K562 (cell line): Measurements from ENCODE around the gene ADAMTS7. TPM values are rescaled to one million over a fixed set of nuclear protein-coding genes. Genes with fewer than 3 reads are reported as not detected.

ENCODE experiments used
- ATAC-seq: fragments of 200-7000 bp; cut with Tn5 transposase; 3 replicates; pipeline ENCODE4 v1.9.1; 2020; ENCODE audit warnings: moderate library complexity
- BruUV-seq: library from RNA; stranded (reverse); fragments of 400-500 nt; replicated peaks from 2 replicates; lab custom pipeline; 2021; lab: Mats Ljungman, UMichigan
- CTCF ChIA-PET: fragments of 300-600 bp; formaldehyde crosslinking; extraction: SDS; loops from one replicate; lab custom pipeline; 2021; ENCODE audit warnings: low intra/inter-chr PET ratio; lab: Yijun Ruan, JAX
- POLR2A ChIA-PET: fragments of 300-600, 350-650 bp; sonication (Branson Sonifier 250); formaldehyde crosslinking; extraction: SDS; loops from one replicate; lab custom pipeline; 2021; ENCODE audit warnings: antibody characterized with exemption, inconsistent platforms; lab: Yijun Ruan, JAX
- DNase-seq, 4 experiments: peaks; one replicate each; pipeline versions ENCODE4 v3.0.0 to v3.0.0-alpha.2; 2011 to 2018; ENCODE audit warnings: low spot score in 3 of 4, mixed read lengths in 3 of 4; ENCODE audit errors: extremely low read depth in 1 of 4
- FAIRE-seq: peaks from 2 replicates; lab custom pipeline; 2011; peaks lifted over from hg19 to GRCh38; lab: Jason Lieb, UNC
- H2AFZ ChIP-seq: 2 replicates; pipeline ENCODE4 v1.6.0; 2011; ENCODE audit warnings: low read depth, low read length, control low read depth, inconsistent platforms
- H3K27ac ChIP-seq: fragments of 200-600 bp; 3 replicates; pipeline ENCODE4 v1.8.0; 2011; ENCODE audit warnings: low read depth, mild to moderate bottlenecking, control low read depth, inconsistent platforms, low read length, moderate library complexity, mixed read lengths; ENCODE audit errors: extremely low read depth
- H3K27me3 ChIP-seq, 2 experiments: fragments of 300-600 bp in 1 of 2; 2 replicates in 1 of 2; 3 replicates in 1 of 2; pipeline versions ENCODE4 v1.6.0 to v1.8.0; 2011; ENCODE audit warnings: inconsistent platforms in 2 of 2, low read length in 2 of 2, mild to moderate bottlenecking in 1 of 2, mixed read lengths in 1 of 2, moderate library complexity in 1 of 2; ENCODE audit not compliant: control insufficient read depth in 2 of 2, insufficient read depth in 2 of 2
- H3K36me3 ChIP-seq: fragments of 300-600 bp; 3 replicates; pipeline ENCODE4 v1.8.0; 2011; ENCODE audit warnings: mild to moderate bottlenecking, low read length, inconsistent platforms; ENCODE audit not compliant: control insufficient read depth, insufficient read depth
- H3K4me1 ChIP-seq, 2 experiments: fragments of 200-600 bp in 1 of 2; replicated peaks in 1 of 2; 2 replicates in 1 of 2; 3 replicates in 1 of 2; pipeline versions ENCODE4 v1.5.1 to v1.8.0; 2011; ENCODE audit warnings: inconsistent platforms in 2 of 2, low read length in 2 of 2, mild to moderate bottlenecking in 1 of 2, mixed read lengths in 1 of 2, moderate library complexity in 1 of 2; ENCODE audit not compliant: control insufficient read depth in 2 of 2, insufficient read depth in 2 of 2
- H3K4me2 ChIP-seq: 2 replicates; pipeline ENCODE4 v1.6.1; 2011; ENCODE audit warnings: low read length, control low read depth, inconsistent platforms, mixed read lengths; ENCODE audit not compliant: insufficient read depth
- H3K4me3 ChIP-seq: fragments of 200-600 bp; sonication (generic), shearing (Covaris generic); 2 replicates; pipeline ENCODE4 v1.5.1; 2016; ENCODE audit warnings: control low read depth, inconsistent platforms
- H3K79me2 ChIP-seq: fragments of 200-600 bp; 3 replicates; pipeline ENCODE4 v1.8.0; 2011; ENCODE audit warnings: low read length, inconsistent platforms; ENCODE audit not compliant: control insufficient read depth, insufficient read depth
- H3K9ac ChIP-seq, 2 experiments: 2 replicates each; pipeline versions ENCODE4 v1.6.0 to v1.6.1; 2011; ENCODE audit warnings: low read depth in 2 of 2, low read length in 2 of 2, control low read depth in 1 of 2, inconsistent platforms in 1 of 2, mild to moderate bottlenecking in 1 of 2, mixed read lengths in 1 of 2; ENCODE audit not compliant: insufficient read depth in 1 of 2
- H3K9me1 ChIP-seq: one replicate; pipeline ENCODE4 v1.6.0; 2011; ENCODE audit warnings: inconsistent platforms, mild to moderate bottlenecking, low read length, moderate library complexity; ENCODE audit not compliant: control insufficient read depth, insufficient read depth
- H3K9me3 ChIP-seq: replicated peaks from 2 replicates; pipeline ENCODE4 v1.5.1; 2011; ENCODE audit warnings: low read depth, low read length, inconsistent platforms; ENCODE audit not compliant: control insufficient read depth, insufficient read depth
- H4K20me1 ChIP-seq: replicated peaks from 2 replicates; pipeline ENCODE4 v1.6.1; 2011; ENCODE audit warnings: low read length, inconsistent platforms, mixed read lengths; ENCODE audit not compliant: control insufficient read depth, insufficient read depth
- CHD2 ChIP-seq: IDR thresholded peaks from 2 replicates; pipeline ENCODE4 v1.6.1; 2011; ENCODE audit warnings: low read depth, low read length
- L3MBTL2 ChIP-seq: fragments of 450-650 bp; IDR thresholded peaks from 2 replicates; pipeline ENCODE4 v1.6.1; 2016; ENCODE audit warnings: mild to moderate bottlenecking, moderate library complexity
- MAZ ChIP-seq, 2 experiments: fragments of 450-650 bp in 1 of 2; sonication (generic) in 1 of 2; formaldehyde crosslinking; IDR thresholded peaks in 1 of 2; conservative IDR thresholded peaks in 1 of 2; 2 replicates each; pipeline versions ENCODE4 v1.4.0 to v1.5.0; 2020; ENCODE audit warnings: mild to moderate bottlenecking in 1 of 2, missing genetic modification reagents in 1 of 2
- NR2C1 ChIP-seq, 2 experiments: fragments of 450-650 bp; IDR thresholded peaks; 2 replicates each; pipeline ENCODE4 v1.6.1; 2017; ENCODE audit warnings: mild to moderate bottlenecking in 2 of 2, antibody characterized with exemption in 1 of 2, inconsistent platforms in 1 of 2, missing compliant biosample characterization in 1 of 2, missing genetic modification characterization in 1 of 2
- POLR3A ChIP-seq: IDR thresholded peaks from 2 replicates; pipeline ENCODE4 v1.6.1; 2011; ENCODE audit warnings: borderline replicate concordance, mild to moderate bottlenecking, moderate library complexity; ENCODE audit not compliant: insufficient read length, insufficient read depth; ENCODE audit errors: extremely low read depth
- RBFOX2 ChIP-seq: fragments of 200-400 bp; formaldehyde crosslinking; IDR thresholded peaks from 2 replicates; pipeline ENCODE4 v1.6.1; 2017; ENCODE audit warnings: low read depth, mild to moderate bottlenecking, low read length, moderate library complexity
- SREBF2 ChIP-seq: sonication (generic); formaldehyde crosslinking; IDR thresholded peaks from 2 replicates; pipeline ENCODE4 v1.4.0; 2020; ENCODE audit warnings: mild to moderate bottlenecking, missing genetic modification reagents
- WHSC1 ChIP-seq: IDR thresholded peaks from one replicate; pipeline ENCODE4 v1.6.1; 2012; ENCODE audit warnings: low read length, control low read depth, inconsistent platforms
- ZHX1 ChIP-seq: fragments of 150-350 bp; conservative IDR thresholded peaks from 2 replicates; pipeline ENCODE4 v1.6.1; 2014; ENCODE audit warnings: low read length
- ZNF24 ChIP-seq: fragments of 450-650 bp; IDR thresholded peaks from 2 replicates; pipeline ENCODE4 v1.6.1; 2016
- ZNF354B ChIP-seq: fragments of 250-450 bp; sonication (Bioruptor Pico); IDR thresholded peaks from 2 replicates; pipeline ENCODE4 v1.4.0; 2020
- WGBS: fragments of 100-300 bp; shearing (Covaris generic); methylation state at CpG from one replicate; pipeline ENCODE4 v1.1.6; 2016; ENCODE audit warnings: low coverage, mixed read lengths; ENCODE audit not compliant: insufficient coverage; ENCODE audit errors: missing lambda C conversion rate; 5-methylcytosine and 5-hydroxymethylcytosine counted together
- in situ Hi-C: fragments of 300-500 bp; cut with MboI; formaldehyde crosslinking; loops from 4 replicates; pipeline ENCODE4 v1.15.0; 2018; ENCODE audit warnings: inconsistent platforms, mixed read lengths
- intact Hi-C: fragments of 100-400 bp; cut with micrococcal nuclease; formaldehyde crosslinking; loops from 2 replicates; pipeline ENCODE4 v1.14.2; 2022
- polyA plus RNA-seq, 8 experiments: library from polyadenylated mRNA; depleted of rRNA in 4 of 8; stranded (reverse) in 5 of 8; unstranded in 3 of 8; fragments of >200 nt; fragmentation: Nextera tagmentation in 2 of 8; fragmentation: Illumina TruSeq in 1 of 8; extraction: Ambion mirVana in 2 of 8; extraction: Trizol in 1 of 8; gene quantifications; 2 replicates each; pipeline versions ENCODE4 v1.2.1 to v1.2.3, GENCODE V29; 2011 to 2014; ENCODE audit warnings: inconsistent platforms in 1 of 8, missing spikeins in 1 of 8
- total RNA-seq, 7 experiments: library from RNA; depleted of rRNA in 6 of 7; stranded (reverse); fragments of >200 nt in 6 of 7; fragmentation: Illumina TruSeq in 2 of 7; extraction: Trizol in 2 of 7; gene quantifications; 2 replicates each; pipeline versions ENCODE4 v1.2.1 to v1.2.3, GENCODE V29; 2011 to 2021; ENCODE audit warnings: low replicate concordance in 1 of 7
- TF ChIP-seq, protein P1 (sequence below): conservative IDR thresholded peaks from 2 replicates; pipeline ENCODE4 v1.6.1; 2011; ENCODE audit warnings: low read depth, mild to moderate bottlenecking, low read length; ENCODE audit not compliant: control insufficient read depth

Gene ADAMTS7
- total and polyA plus RNA-seq, 9 of the 15 experiments (the other 6 are each of a cell fraction or from before 2014, with no cell fraction given) = 0.05 to 0.07 TPM; not detected in 7

DNA sequence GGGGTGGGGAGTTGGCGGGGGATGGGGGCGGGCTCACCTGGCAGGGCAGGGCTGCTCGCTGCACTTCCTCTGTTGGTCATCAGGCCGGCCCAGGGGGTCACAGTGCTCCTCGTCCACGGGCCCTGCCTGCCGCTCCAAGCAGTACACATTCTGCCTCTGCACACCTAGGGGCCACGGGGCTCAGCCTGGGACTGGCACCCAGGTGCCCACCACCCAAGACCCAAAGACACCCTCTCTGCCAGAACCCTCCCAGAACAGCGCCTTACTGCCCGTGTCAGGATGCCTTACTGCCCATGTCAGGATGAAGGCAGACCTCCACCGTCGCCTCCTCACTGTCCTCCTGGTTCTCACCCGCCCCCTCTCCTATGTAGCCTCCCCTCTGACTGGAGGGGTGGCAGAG is 43.2 kb downstream of the ADAMTS7 start (continued):
- no peak for TF ChIP-seq ZHX1
- no peak for TF ChIP-seq NR2C1 (IDR thresholded peaks at IDR 0.05)
- TF ChIP-seq NR2C1 (tag; IDR thresholded peaks at IDR 0.05) = no peak
- no peak for TF ChIP-seq CHD2
- no peak for TF ChIP-seq POLR3A
- TF ChIP-seq L3MBTL2 = no peak
- no peak for TF ChIP-seq ZNF354B

- DNase-seq = no peak
- ChIA-PET CTCF (no interaction called here), POLR2A (interaction anchor here (0.6 kb wide), 1 partner anchor 134 kb away, joined by 4 read pairs; no protein-coding TSS in a partner anchor)
- Histone ChIP-seq H3K9me1 (no peaks in the 10 kb centered on the region), H3K27me3 (peaks cover 4 to 36% of the 10 kb centered on the region in 2 experiments; a peak in 2 of 5 replicates), H3K27ac (no peak overlapping the region), H3K4me1 (peaks cover 0 to 14% of the 10 kb centered on the region in 2 experiments; a peak in 1 of 5 replicates), H3K36me3 (no peaks in the 10 kb centered on the region), H3K4me3 (no peak overlapping the region), H4K20me1 (no peaks in the 10 kb centered on the region), H3K9ac (no peak overlapping the region), H3K4me2 (no peak overlapping the region), H2AFZ (no peak overlapping the region), H3K79me2 (no peaks in the 10 kb centered on the region), H3K9me3 (no peaks in the 10 kb centered on the region)
- ATAC-seq = no peak
- no peak for FAIRE-seq
- intact Hi-C loops = no loop called here
- no TSS peak for BruUV-seq
- WGBS = 3% methylated on average over 11 of the region's 16 CpGs
- in situ Hi-C loops = no loop called here
- no peak for TF ChIP-seq MAZ (CRISPR knock-in tag; conservative IDR thresholded peaks at IDR 0.05 in 1 of 2, IDR thresholded peaks at IDR 0.05 in 1 of 2)
- TF ChIP-seq RBFOX2 = no peak
- no peak for TF ChIP-seq SREBF2 (CRISPR knock-in tag)
- TF ChIP-seq WHSC1 = no peak
- no peak for TF ChIP-seq ZNF24
- TF ChIP-seq, protein P1, sequence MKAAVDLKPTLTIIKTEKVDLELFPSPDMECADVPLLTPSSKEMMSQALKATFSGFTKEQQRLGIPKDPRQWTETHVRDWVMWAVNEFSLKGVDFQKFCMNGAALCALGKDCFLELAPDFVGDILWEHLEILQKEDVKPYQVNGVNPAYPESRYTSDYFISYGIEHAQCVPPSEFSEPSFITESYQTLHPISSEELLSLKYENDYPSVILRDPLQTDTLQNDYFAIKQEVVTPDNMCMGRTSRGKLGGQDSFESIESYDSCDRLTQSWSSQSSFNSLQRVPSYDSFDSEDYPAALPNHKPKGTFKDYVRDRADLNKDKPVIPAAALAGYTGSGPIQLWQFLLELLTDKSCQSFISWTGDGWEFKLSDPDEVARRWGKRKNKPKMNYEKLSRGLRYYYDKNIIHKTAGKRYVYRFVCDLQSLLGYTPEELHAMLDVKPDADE = no peak
Measured at GRCh38 chr15:78767331-78767951, 43.8 kb downstream of the ADAMTS7 start.
